Measurements from ENCODE around the gene RCC2. TPM values are rescaled to one million over a fixed set of nuclear protein-coding genes. Genes with fewer than 3 reads are reported as not detected.

The RCC2 gene
- total and polyA plus RNA-seq, 2 donors (not counting 3 experiments of a cell fraction or from before 2014, with no cell fraction given) = 137 to 166 TPM

DNA sequence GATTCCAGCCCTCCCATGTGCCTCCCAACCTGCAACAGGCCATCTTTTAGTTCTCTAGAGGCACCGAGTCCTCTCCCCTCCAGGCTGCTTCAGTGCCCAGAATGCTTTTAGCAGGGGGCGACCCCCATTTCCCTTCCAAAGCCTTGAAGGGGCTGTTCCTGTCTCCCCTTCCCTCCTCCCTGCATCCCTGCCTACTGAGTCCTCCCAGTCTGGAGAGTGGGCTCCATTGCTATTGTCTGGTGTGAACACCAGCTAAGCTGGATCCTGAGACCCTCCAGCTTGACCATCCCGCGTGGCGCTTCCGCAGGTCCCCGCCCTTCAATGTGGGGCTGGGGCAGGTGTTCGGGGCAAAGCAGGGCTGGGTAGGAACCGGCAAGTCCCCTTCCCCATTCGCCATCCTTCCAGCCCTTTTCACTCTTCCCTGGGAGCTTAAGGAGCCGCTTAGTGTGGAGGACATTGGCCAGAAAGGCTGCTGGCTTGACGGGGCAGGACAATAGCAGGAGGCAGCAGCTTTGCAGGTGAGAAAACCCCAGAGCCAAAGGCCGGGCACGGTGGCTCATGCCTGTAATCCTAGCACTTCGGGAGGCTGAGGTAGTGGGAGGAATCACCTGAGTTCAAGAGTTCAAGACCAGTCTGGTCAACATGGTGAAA, 35.3 kb downstream of the RCC2 start:
- TF ChIP-seq EZH2 (IDR thresholded peaks at IDR 0.05; ENCODE audit: borderline replicate concordance, low read depth, low read length, severe bottlenecking) (no peak), MYC (IDR thresholded peaks at IDR 0.05; ENCODE audit: low read depth, low read length) (no peak), POLR2A (IDR thresholded peaks at IDR 0.05; ENCODE audit: low read depth, low read length) (no peak), GATA2 (IDR thresholded peaks at IDR 0.05; ENCODE audit: insufficient read depth, insufficient read length, low read depth, low read length) (no peak), JUN (IDR thresholded peaks at IDR 0.05; ENCODE audit: borderline replicate concordance, insufficient read depth, insufficient read length, low read depth) (no peak), FOS (IDR thresholded peaks at IDR 0.05; ENCODE audit: borderline replicate concordance, insufficient read depth, low read length) (no peak), POLR2AphosphoS5 (IDR thresholded peaks at IDR 0.05; ENCODE audit: insufficient read depth, low read depth, low read length) (no peak)
- TF ChIP-seq, protein P1, sequence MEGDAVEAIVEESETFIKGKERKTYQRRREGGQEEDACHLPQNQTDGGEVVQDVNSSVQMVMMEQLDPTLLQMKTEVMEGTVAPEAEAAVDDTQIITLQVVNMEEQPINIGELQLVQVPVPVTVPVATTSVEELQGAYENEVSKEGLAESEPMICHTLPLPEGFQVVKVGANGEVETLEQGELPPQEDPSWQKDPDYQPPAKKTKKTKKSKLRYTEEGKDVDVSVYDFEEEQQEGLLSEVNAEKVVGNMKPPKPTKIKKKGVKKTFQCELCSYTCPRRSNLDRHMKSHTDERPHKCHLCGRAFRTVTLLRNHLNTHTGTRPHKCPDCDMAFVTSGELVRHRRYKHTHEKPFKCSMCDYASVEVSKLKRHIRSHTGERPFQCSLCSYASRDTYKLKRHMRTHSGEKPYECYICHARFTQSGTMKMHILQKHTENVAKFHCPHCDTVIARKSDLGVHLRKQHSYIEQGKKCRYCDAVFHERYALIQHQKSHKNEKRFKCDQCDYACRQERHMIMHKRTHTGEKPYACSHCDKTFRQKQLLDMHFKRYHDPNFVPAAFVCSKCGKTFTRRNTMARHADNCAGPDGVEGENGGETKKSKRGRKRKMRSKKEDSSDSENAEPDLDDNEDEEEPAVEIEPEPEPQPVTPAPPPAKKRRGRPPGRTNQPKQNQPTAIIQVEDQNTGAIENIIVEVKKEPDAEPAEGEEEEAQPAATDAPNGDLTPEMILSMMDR (IDR thresholded peaks at IDR 0.05; ENCODE audit: extremely low read depth in 1 of 2, insufficient read depth in 1 of 2, low read depth in 1 of 2, low read length in 2 of 2) = no peak
- TF ChIP-seq, protein P2, sequence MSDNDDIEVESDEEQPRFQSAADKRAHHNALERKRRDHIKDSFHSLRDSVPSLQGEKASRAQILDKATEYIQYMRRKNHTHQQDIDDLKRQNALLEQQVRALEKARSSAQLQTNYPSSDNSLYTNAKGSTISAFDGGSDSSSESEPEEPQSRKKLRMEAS (IDR thresholded peaks at IDR 0.05; ENCODE audit: insufficient read depth, insufficient read length) = no peak
- H3K4me2 ChIP-seq (ENCODE audit: insufficient read depth, low read length) = no peak overlapping the region
- FAIRE-seq = no peak
- no peak overlapping the region for H2AFZ ChIP-seq (ENCODE audit: low read depth, low read length)
- no peak overlapping the region for H3K4me3 ChIP-seq (replicated peaks in 1 of 3; ENCODE audit: insufficient read depth in 1 of 3, low read depth in 1 of 3, low read length in 3 of 3)
- POLR2A ChIA-PET = interaction anchor here (0.7 kb wide), 1 partner anchor 1392 kb away, joined by 4 read pairs; no protein-coding TSS in a partner anchor
- DNase-seq (ENCODE audit: low read depth, low spot score) = no peak
- no peak overlapping the region for H3K9ac ChIP-seq (replicated peaks; ENCODE audit: extremely low read depth, insufficient read depth, low read length)
- dilution Hi-C loops (cut with MboI; ENCODE audit: extremely low pct_ligation_motif_present, low sequenced_read_pairs) = no loop called here
- CTCF ChIA-PET = interaction anchor here (0.7 to 1.2 kb wide), 2 partner anchors 8 to 67 kb away, joined by 3 read pairs; no protein-coding TSS in a partner anchor
- H4K20me1 ChIP-seq (replicated peaks; ENCODE audit: control insufficient read depth, extremely low read depth, insufficient read depth, low read length) = no peaks in the 10 kb centered on the region
- H3K9me3 ChIP-seq (replicated peaks; ENCODE audit: control insufficient read depth, insufficient read depth, low read length) = no peaks in the 10 kb centered on the region
- H3K27me3 ChIP-seq (ENCODE audit: control insufficient read depth in 2 of 2, insufficient read depth in 2 of 2, low read length in 2 of 2) = no peaks in the 10 kb centered on the region
- H3K79me2 ChIP-seq (ENCODE audit: control insufficient read depth, insufficient read depth, low read length) = no peaks in the 10 kb centered on the region
- peaks cover 5 to 18% of the 10 kb centered on the region in 2 experiments for H3K36me3 ChIP-seq (ENCODE audit: control insufficient read depth in 2 of 2, extremely low read depth in 1 of 2, insufficient read depth in 2 of 2, low read length in 2 of 2)
- BruUV-seq (replicated peaks) = no TSS peak
- H3K9me1 ChIP-seq (replicated peaks; ENCODE audit: control insufficient read depth, extremely low read depth, insufficient read depth, low read length) = no peaks in the 10 kb centered on the region
- no peaks in the 10 kb centered on the region for H3K4me1 ChIP-seq (ENCODE audit: control insufficient read depth, extremely low read depth, insufficient read depth, low read length)
- intact Hi-C loops (cut with micrococcal nuclease) = loop anchor here (10.0 kb wide), 1 partner anchor 169 kb away; no protein-coding TSS in a partner anchor
- no peak overlapping the region for H3K27ac ChIP-seq (ENCODE audit: insufficient read depth, low read depth, low read length)
